ENCODE measurements around the gene PHC2.
"Not testable (repeated sequence)": the region's sequence is repeated elsewhere in the genome, so short reads cannot be mapped to it uniquely, and the experiment has no call there.

PHC2 gene

GRCh38 chr1:33314416-33314815 lies 116.5 kb downstream of the PHC2 start:
- DNase-seq (ENCODE audit: low spot score), result no peak

- DNase-seq (ENCODE audit: low spot score), result no peak
Observed at GRCh38 chr1:33312413-33312749, 118.5 kb downstream of the PHC2 start.

GRCh38 chr1:33311706-33312412 lies 119.0 kb downstream of the PHC2 start:
- no peak for DNase-seq (ENCODE audit: low spot score)

GRCh38 chr1:33310702-33311101 lies 120.2 kb downstream of the PHC2 start:
- no peak for DNase-seq (ENCODE audit: low spot score)

DNA sequence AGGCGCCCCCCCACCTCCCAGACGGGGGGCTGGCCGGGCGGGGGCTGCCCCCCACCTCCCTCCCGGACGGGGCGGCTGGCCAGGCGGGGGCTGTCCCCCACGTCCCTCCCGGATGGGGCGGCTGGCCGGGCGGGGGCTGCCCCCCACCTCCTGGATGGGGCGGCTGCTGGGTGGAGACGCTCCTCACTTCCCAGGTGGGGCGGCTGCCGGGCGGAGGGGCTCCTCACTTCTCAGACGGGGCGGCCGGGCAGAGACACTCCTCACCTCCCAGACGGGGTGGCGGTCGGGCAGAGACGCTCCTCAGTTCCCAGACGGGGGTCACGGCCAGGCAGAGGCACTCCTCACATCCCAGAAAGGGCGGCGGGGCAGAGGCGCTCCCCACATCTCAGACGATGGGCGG lies 121.5 kb downstream of the PHC2 start:
- not testable (repeated sequence) for DNase-seq (ENCODE audit: low spot score)

DNA sequence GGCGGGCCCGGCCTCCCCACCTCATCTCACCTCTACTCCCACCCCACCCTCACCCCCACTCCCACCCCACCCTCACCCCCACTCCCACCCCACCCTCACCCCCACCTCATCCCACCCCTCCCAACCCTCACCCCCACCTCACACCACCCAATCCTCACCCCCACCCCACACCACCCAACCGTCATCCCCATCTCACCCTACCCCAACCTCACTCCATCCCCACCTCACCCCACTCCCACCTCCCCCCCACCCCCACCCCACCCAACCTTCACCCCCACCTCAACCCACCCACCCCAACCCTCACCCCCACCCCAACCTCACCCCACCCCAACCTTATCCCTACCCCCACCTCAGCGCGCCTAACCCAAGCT lies 123.4 kb downstream of the PHC2 start:
- no peak for DNase-seq (ENCODE audit: low spot score)

- DNase-seq (ENCODE audit: low spot score), result no peak
Observed at GRCh38 chr1:33306653-33307493, 124.0 kb downstream of the PHC2 start.

DNA sequence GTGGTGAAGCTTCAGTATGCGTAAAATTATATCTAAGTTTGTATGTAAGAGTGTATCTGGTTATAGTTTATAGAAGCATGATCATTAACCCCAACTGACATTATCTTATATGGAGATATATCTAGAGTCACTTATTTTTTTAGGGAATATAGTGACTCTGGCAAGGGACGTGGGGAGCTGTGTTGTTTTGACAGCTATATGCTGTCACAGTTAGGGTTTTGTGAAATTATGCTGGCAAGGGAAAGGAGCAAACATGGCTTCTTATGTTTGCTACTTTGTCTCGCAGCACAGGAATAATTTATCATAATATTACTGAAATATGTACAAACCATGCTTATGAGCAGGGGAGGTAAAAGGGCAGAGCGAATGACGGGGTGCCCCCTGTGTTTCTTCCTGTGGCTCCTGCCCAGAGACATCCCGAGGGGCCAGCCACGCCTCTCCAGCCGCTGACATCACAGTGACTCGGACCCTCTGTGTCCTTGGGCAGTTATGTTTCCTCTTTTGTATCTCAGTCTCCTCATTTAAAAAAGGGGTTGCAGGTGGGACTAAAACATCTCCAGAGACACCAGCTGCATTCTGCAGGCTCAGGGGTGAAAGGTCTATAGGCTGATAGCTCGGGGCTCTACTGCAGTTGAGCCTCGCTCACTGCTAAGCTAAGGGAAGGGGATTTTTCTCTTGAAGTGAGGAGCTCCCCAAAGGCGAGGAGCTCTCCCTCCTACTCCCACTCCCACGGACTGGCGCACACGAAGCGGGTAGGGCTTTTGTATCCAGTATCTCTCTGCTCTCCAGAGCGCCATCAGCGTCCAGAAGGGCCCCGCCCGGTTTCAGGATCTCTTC lies 124.9 kb downstream of the PHC2 start:
- peak; percentile 41 for DNase-seq (ENCODE audit: low spot score)

DNA sequence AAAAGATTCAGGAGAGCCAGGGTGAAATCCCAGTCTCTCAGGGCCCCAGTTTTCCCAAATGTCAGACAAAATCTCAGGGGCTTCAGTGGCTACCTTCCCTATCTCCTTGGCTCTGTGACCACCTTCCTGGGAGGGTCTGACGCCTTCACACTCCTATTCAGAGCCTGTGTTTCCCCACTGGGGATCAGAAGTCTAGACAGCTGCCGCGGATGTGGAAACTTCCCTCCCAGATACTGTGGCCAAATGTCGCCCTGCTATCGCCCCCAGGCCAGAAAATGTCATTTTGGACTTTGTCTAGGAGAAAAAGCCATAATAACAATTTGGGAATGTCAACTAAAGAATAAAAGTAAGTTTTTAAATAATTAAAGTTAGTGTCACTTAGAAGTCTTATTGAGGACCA lies 125.9 kb downstream of the PHC2 start:
- DNase-seq (ENCODE audit: low spot score), result no peak

DNA sequence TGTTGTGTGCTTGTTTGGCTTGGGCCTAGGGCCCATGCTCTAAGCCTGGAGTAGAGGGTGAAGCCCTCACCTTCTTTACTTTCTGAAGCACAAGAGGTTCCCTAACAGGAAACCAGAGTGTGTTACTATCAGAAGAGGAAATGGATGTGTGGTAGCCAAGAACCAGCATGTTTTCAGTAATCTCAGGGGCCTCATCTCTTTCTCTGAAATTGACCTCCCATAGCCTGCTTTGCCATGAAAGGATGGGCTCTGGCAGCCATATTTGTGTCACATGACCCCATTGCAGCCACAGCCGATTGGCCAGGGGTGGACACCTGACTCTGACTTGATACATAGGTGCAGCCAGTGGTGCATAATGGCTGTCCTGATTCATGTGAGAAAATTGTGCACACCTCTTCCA lies 128.6 kb downstream of the PHC2 start:
- peak; percentile 22 for DNase-seq (ENCODE audit: low spot score)

GRCh38 chr1:33301273-33301984 lies 129.5 kb downstream of the PHC2 start:
- DNase-seq (ENCODE audit: low spot score), result no peak

DNA sequence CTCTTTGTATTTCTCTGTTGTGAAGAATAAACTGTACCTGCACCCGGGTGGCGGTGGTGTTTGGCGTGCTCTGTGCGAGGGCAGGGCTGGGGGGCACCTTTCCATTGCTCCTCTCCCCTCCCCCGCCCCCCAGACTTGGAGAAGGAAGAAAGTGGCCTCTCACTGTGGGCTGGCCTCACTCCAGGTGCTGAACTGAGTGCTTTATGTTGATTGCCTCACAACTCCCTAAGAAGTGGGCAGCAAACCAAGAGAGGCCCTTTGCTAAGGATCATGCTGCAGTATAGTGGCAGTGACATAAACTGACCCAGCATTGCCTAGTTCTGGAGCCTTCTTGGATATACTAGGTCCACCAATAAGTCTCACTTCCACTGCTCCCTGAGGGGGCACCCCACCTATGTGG lies 130.2 kb downstream of the PHC2 start:
- no peak for DNase-seq (ENCODE audit: low spot score)

DNA sequence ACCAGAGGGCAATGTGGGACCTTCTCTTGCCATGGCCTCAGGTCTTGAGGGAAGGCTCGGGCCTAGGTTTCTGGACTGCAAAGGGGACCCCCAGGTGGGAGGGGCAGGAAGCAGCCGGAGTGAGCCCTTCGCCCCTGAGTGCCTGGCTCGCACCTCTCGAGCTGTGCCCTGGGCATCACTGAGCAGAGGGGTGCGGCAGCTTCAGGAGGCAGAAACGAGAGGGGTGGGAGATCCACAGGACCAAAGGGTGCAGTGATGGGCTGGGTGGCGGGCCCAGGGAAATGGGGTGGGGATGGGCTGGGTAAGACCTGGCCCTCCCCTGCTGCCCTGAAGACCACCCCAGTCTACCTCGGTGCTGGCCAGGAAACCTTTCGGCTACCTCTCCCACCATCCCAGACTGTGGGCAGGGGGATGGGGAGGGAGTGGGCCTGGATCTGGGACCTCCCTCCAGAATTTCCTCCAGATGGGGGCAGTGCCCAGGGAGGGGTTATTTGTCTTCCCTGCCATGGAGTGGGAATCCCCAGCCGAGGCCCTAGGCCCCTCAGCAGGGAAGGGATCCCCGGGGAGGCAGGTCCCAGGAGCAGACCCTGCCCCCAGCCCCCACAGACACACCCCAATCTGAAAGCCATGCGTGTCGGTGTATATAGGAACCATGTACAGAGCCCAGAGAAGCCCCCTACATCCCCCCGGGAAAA lies 131.3 kb downstream of the PHC2 start:
- no peak for DNase-seq (ENCODE audit: low spot score)

DNA sequence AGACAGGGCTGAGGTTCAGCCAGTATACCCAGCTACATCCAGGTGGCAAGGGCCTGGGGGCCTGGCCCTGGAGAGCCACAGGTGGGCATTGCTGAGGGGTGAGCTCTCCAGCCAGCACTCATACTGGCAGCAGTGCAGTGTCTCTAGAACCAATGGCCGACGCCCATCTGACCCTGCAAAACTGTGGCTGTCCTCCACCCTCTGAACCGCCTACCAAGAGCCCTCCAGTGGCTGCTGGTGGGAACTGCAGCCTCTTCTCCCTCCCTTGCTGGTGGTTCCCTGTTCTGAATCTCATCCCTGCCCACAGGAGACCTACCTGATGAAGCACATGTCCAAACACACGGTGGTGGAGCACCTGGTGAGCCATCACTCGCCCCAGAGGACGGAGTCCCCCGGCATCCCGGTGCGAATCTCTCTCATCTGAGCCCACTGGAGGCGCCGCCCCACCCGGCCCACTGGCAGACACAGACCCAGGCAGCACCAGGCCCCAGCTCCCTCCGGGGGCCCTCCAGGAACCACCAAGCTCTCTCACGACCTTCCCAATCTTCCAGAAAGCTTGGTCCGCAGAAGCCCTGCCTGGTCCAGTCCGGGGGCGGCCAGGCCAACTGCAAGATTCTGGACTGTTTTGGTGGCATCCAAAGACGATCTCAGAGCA lies 132.1 kb downstream of the PHC2 start:
- peak; percentile 71 for DNase-seq (ENCODE audit: low spot score)

DNA sequence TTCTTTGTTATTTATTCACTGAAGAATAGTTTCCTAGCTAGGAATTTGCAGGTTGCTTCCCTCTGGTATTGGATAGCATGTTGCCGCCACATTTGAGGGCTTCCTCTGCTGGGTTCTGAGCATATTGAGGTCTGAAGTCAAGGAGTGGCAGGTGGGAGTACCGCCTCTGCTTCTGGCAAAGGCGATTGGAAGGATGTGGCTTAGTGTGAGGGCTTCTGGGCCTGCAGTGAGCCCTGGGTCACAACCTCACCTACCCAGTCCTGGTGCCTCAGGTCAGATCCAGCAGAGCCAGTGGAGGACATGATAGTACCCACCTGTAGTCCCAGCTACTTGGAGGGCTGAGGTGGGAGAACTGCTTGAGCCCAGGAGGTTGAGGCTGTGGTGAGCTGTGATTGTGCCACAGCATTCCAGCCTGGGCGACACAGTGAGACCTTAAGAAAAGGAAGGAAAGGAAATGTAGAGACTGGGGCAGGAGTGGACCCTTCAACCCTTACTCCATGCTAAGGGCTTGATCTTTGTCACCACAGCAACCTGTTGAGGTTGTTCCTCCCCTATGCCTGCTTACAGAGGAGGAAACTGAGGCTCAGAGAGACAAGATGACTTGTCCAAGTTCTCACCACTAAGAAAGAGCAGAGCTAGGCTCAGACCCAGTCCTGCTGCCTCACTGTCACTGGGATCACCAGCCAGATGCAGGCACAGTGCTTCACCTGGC lies 132.8 kb downstream of the PHC2 start:
- DNase-seq (ENCODE audit: low spot score), result no peak

DNA sequence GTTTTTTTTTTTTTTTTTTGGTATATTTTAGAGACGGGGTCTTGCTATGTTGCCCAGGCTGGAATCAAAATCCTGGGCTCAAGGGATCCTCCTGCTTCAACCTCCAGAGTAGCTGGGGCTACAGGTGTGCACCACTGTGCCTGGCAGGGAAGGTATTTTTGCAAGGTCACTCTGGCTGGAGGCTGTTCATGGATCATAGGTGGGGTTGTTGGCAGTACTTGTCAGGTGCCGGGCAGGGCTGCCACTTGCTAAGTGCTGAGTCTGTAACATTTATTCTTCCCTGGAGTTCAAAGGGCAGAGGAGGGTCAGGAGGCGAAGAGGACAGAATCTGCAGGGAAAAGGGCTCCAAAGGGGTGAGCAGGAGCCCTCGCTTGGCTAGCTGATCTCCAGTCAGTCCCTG lies 134.1 kb downstream of the PHC2 start:
- no peak for DNase-seq (ENCODE audit: low spot score)

GRCh38 chr1:33296082-33296458 lies 134.8 kb downstream of the PHC2 start:
- DNase-seq (ENCODE audit: low spot score), result no peak

DNA sequence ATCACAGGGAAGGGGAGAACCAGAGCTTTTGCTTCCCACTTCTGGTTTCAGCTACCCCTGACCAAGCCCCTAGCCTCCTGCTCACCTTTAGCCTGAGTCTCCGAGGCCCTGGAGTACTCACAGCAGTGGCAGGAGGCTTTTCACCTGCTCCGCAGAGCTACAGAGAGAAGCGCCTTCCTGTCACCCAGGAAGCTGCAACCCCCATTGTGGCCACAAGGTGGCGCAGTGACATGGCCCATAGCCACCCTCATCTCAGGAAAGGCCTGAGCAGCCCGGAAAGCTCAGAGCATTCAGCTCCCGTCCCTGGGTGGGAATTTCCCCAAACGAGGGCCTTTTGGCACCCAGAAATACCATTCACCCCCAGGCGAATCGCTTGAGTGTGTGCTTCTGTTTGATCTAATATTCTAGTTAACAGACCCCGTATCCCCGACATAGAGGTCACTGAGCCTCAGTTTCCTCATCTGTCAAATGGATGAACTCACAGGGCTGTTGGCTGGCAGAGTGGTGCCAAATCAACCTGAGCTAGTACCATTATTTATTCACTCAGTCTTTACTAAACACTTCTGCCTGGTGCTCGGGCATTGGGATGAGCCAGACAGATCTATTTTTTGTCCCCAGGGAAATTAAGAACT lies 135.3 kb downstream of the PHC2 start:
- DNase-seq (ENCODE audit: low spot score), result peak; percentile 89

DNA sequence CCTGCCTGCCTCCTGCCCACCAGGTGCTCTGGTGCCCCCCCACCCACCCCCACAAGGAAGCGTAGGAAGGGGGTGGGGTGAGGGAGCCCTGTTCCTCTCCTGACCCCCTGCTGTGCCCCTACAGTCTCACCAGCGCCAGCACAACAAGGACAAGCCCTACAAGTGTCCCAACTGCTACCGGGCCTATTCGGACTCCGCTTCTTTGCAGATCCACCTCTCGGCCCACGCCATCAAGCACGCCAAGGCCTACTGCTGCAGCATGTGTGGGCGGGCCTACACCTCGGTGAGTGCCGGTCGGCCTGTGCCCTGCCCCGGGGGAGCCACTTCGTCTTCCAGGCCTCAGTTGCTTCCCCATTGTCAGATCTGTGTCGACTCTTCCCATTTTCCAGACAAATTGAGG lies 135.9 kb downstream of the PHC2 start:
- DNase-seq (ENCODE audit: low spot score), result no peak

Data from NAMALWA (cell line).